ENCODE measurements around the gene LHPP. TPM values are rescaled to one million over a fixed set of nuclear protein-coding genes. Genes with fewer than 3 reads are reported as not detected.

Gene LHPP
- total RNA-seq, 4 donors from 2014 or later = 34.2 to 76.7 (median 38.2) TPM

- Histone ChIP-seq H3K36me3 (peaks cover 0 to 13% (median 0%) of the 10 kb centered on the region in 3 donors), H3K4me1 (peaks cover 0 to 3% (median 0%) of the 10 kb centered on the region in 4 donors), H3K9me3 (no peaks in the 10 kb centered on the region), H3K4me3 (no peak overlapping the region), H3K27ac (no peak overlapping the region), H3K27me3 (no peaks in the 10 kb centered on the region)
- TF ChIP-seq CTCF (IDR thresholded peaks at IDR 0.05) = no peak
- no peak for TF ChIP-seq POLR2A (IDR thresholded peaks at IDR 0.05)
- no peak for DNase-seq
Observed at GRCh38 chr10:124492266-124492665, 30.6 kb downstream of the LHPP start.

DNA sequence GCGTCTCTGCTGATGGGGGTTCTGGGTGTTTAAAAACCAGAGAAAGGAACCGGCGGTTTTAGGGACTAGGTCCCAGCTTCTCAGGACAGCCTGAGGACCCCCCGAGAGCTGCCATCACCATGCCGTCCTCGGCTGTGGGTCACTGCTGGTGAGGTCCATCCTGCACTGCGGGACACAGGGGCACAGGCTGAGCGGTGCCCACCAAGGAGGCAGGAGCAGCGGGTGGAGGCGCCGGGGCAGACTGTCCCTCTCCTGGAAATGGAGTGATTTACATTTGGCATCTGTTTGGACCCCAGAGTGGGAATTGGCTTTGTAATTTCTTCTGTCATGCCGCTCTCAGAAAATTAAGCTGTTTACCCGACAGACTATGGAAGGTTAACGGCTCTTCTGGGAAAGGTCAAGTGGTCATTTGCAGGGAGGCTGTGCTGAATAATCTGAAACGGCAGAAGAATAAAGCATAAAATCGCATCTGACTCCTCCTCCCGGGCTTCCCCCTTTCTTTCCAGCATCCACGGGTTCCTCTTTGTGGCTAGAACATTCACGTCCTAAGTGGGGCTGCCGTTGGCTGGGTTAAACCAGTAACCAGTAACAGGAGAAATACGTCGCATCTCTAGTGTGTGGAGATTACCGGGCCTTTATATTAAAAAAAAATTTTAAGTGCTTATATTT is 31.7 kb downstream of the LHPP start:
- H3K27me3 ChIP-seq = no peaks in the 10 kb centered on the region
- no peak overlapping the region for H3K27ac ChIP-seq
- no peak overlapping the region for H3K4me3 ChIP-seq
- H3K4me1 ChIP-seq = peaks cover 0 to 3% (median 0%) of the 10 kb centered on the region in 4 donors
- no peak for TF ChIP-seq CTCF (IDR thresholded peaks at IDR 0.05)
- H3K9me3 ChIP-seq = no peaks in the 10 kb centered on the region
- no peak for DNase-seq
- H3K36me3 ChIP-seq = peaks cover 0 to 13% (median 0%) of the 10 kb centered on the region in 3 donors

- Histone ChIP-seq H3K27me3 (no peaks in the 10 kb centered on the region), H3K4me1 (peaks cover 0 to 3% (median 0%) of the 10 kb centered on the region in 4 donors), H3K36me3 (peaks cover 0 to 15% (median 0%) of the 10 kb centered on the region in 3 donors), H3K9me3 (no peaks in the 10 kb centered on the region), H3K27ac (no peak overlapping the region), H3K4me3 (no peak overlapping the region)
- DNase-seq = no peak
- TF ChIP-seq CTCF (IDR thresholded peaks at IDR 0.05) (no peak), POLR2A (IDR thresholded peaks at IDR 0.05) (no peak)
Observed at GRCh38 chr10:124494046-124494807, 32.6 kb downstream of the LHPP start.

- no peak overlapping the region for H3K27ac ChIP-seq
- no peak overlapping the region for H3K4me3 ChIP-seq
- H3K27me3 ChIP-seq = no peaks in the 10 kb centered on the region
- H3K36me3 ChIP-seq = peaks cover 0 to 15% (median 0%) of the 10 kb centered on the region in 3 donors
- H3K9me3 ChIP-seq = no peaks in the 10 kb centered on the region
- TF ChIP-seq CTCF (IDR thresholded peaks at IDR 0.05) (no peak), POLR2A (IDR thresholded peaks at IDR 0.05) (no peak)
- no peak for DNase-seq
- peaks cover 0 to 3% (median 0%) of the 10 kb centered on the region in 4 donors for H3K4me1 ChIP-seq
Observed at GRCh38 chr10:124495162-124495561, 33.5 kb downstream of the LHPP start.

- DNase-seq = no peak
- no peaks in the 10 kb centered on the region for H3K9me3 ChIP-seq
- H3K4me3 ChIP-seq = no peak overlapping the region
- no peaks in the 10 kb centered on the region for H3K27me3 ChIP-seq
- TF ChIP-seq POLR2A (IDR thresholded peaks at IDR 0.05) = no peak
- peaks cover 0 to 13% (median 0%) of the 10 kb centered on the region in 3 donors for H3K36me3 ChIP-seq
- H3K27ac ChIP-seq = no peak overlapping the region
- H3K4me1 ChIP-seq = peaks cover 0 to 3% (median 0%) of the 10 kb centered on the region in 4 donors
Observed at GRCh38 chr10:124495725-124496124, 34.1 kb downstream of the LHPP start.

DNA sequence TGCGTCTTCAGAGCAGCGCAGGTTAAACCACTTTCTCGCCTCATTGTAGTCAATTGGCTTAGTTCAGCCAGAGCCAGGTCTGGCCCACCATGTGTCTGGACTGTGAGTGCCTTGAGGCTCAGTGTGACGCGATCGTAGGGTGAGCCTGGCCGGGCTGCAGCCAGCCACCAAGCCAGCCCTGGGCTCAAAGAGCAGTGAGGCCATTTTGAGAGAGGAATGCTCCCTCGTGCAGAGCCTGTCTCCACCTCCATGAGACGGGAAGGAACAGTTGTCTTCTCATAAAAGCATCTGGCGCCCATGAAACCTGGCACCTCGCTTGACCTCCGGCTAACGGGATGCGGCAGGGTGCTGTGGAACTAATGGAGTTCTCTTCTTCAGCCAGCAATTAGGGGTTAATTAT is 34.5 kb downstream of the LHPP start:
- Histone ChIP-seq H3K36me3 (peaks cover 0 to 14% (median 0%) of the 10 kb centered on the region in 3 donors), H3K9me3 (peaks cover 0 to 3% (median 0%) of the 10 kb centered on the region in 4 donors), H3K4me3 (no peak overlapping the region), H3K27ac (no peak overlapping the region), H3K4me1 (peaks cover 0 to 3% (median 0%) of the 10 kb centered on the region in 4 donors), H3K27me3 (no peaks in the 10 kb centered on the region)
- TF ChIP-seq POLR2A (IDR thresholded peaks at IDR 0.05) (no peak), CTCF (IDR thresholded peaks at IDR 0.05) (no peak)
- DNase-seq = no peak

Measured in Peyer's patch (tissue), 4 donors.